ENCODE data around the gene LDAF1.

DNA sequence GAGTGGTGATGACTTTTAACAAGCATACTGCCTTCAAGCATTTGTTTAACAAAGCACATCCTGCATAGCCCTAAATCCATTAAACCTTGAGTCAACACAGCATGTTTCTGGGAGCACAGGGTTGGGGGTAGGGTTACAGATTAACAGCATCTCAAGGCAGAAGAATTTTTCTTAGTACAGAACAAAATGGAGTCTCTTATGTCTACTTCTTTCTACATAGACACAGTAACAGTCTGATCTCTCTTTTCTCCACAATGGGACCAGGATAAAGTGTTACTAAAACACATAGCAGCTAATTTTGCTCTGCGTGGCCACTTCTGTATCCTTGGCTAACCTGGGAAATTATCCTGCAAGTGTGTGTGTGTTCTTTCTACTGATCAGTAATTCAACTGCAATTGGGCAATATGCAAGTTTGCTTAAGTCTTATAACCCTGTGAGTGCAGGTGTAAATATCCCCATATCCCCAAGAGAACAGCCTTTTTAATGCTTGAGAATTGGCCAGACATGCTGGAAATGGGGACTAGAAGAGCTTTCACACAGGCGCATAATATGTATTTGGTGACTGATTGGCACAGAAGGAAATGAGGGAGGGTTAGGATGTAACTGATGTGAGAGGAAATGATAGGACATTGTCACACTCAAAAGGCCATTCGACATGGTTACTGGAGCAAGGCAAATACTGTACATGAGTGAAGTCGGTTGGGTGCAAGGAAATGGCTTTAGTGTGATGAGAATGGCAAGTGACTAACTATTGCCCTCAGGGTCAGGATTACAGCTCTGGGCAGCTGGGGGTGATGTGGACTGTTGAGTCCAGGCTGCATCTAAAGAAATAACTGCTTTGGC is 64.2 kb downstream of the LDAF1 start:
- TF ChIP-seq EZH2phosphoT487 (IDR thresholded peaks at IDR 0.05; ENCODE audit: insufficient read depth, low read depth), result no peak
- TF ChIP-seq EZH2 (IDR thresholded peaks at IDR 0.05; ENCODE audit: insufficient read depth, poor library complexity, severe bottlenecking), result no peak

Data from GM23248 (cell line).